Common myeloid progenitor, CD34-positive (primary cell): ENCODE data around the gene SHISA3.

Experiments used
- CTCF ChIA-PET: fragments of 350-600 bp; sonication (Branson Sonifier 250); formaldehyde crosslinking; loops from one replicate; lab custom pipeline; 2021; ENCODE audit warnings: antibody characterized with exemption; lab: Charles Lee
- POLR2A ChIA-PET: fragments of 350-600 bp; sonication (Branson Sonifier 250); formaldehyde crosslinking; loops from one replicate; lab custom pipeline; 2021; ENCODE audit warnings: antibody characterized with exemption; lab: Charles Lee
- DNase-seq, 3 donors: peaks; one replicate each; pipeline versions ENCODE4 v3.0.0 to v3.0.0-alpha.2; 2013
- H3K27ac ChIP-seq, 2 experiments: 1 replicate in 1 of 2; 2 replicates in 1 of 2; pipeline ENCODE4 v1.7.0; 2013; ENCODE audit warnings: inconsistent platforms in 2 of 2, low read length in 2 of 2, mild to moderate bottlenecking in 2 of 2, low read depth in 1 of 2, moderate library complexity in 1 of 2; ENCODE audit not compliant: severe bottlenecking in 2 of 2, insufficient read depth in 1 of 2, poor library complexity in 1 of 2
- H3K27me3 ChIP-seq, 5 experiments: replicated peaks in 2 of 5; 1 replicate in 3 of 5; 2 replicates in 2 of 5; pipeline versions ENCODE4 v1.6.1 to v1.7.0; 2013; ENCODE audit warnings: low read length in 4 of 5, mild to moderate bottlenecking in 2 of 5, moderate library complexity in 2 of 5, inconsistent platforms in 1 of 5; ENCODE audit not compliant: insufficient read depth in 5 of 5, control insufficient read depth in 4 of 5
- H3K36me3 ChIP-seq, 4 experiments: 1 replicate in 2 of 4; 2 replicates in 2 of 4; pipeline versions ENCODE4 v1.6.1 to v1.7.0; 2013; ENCODE audit warnings: low read length in 3 of 4, control low read depth in 1 of 4, mild to moderate bottlenecking in 1 of 4; ENCODE audit not compliant: control insufficient read depth in 4 of 4, insufficient read depth in 4 of 4
- H3K4me1 ChIP-seq, 4 experiments: 1 replicate in 3 of 4; 2 replicates in 1 of 4; pipeline versions ENCODE4 v1.6.1 to v1.7.1; 2013; ENCODE audit warnings: low read length in 3 of 4, mild to moderate bottlenecking in 3 of 4, control low read depth in 1 of 4, inconsistent platforms in 1 of 4, moderate library complexity in 1 of 4; ENCODE audit not compliant: control insufficient read depth in 4 of 4, insufficient read depth in 4 of 4; ENCODE audit errors: control extremely low read depth in 1 of 4
- H3K4me3 ChIP-seq, 7 experiments: 1 replicate in 4 of 7; 2 replicates in 3 of 7; pipeline versions ENCODE4 v1.5.1 to v1.7.0; 2013; ENCODE audit warnings: mild to moderate bottlenecking in 7 of 7, low read length in 6 of 7, moderate library complexity in 6 of 7, inconsistent platforms in 2 of 7, low read depth in 2 of 7, control low read depth in 1 of 7; ENCODE audit not compliant: insufficient read depth in 4 of 7, control insufficient read depth in 1 of 7; ENCODE audit errors: extremely low read depth in 1 of 7
- H3K9me3 ChIP-seq, 5 experiments: 1 replicate in 4 of 5; 2 replicates in 1 of 5; pipeline versions ENCODE4 v1.6.1 to v1.7.1; 2013; ENCODE audit warnings: low read length in 4 of 5, mild to moderate bottlenecking in 2 of 5, inconsistent platforms in 1 of 5, low read depth in 1 of 5, moderate library complexity in 1 of 5; ENCODE audit not compliant: control insufficient read depth in 4 of 5, insufficient read depth in 2 of 5; ENCODE audit errors: control extremely low read depth in 1 of 5
- WGBS: methylation state at CpG from one replicate; pipeline ENCODE4 v1.1.5; 2013; ENCODE audit not compliant: insufficient coverage; 5-methylcytosine and 5-hydroxymethylcytosine counted together

SHISA3 gene

GRCh38 chr4:42390622-42391354 is 6.5 kb upstream of the SHISA3 start:
- ChIA-PET POLR2A (no interaction called here), CTCF (interaction anchor here (0.8 to 1.8 kb wide), 2 partner anchors 19 to 22 kb away, joined by 3 to 6 read pairs; no protein-coding TSS in a partner anchor)
- WGBS = 84% methylated on average over 3 of the region's 10 CpGs
- no peaks in the 10 kb centered on the region for H3K4me1 ChIP-seq
- H3K27me3 ChIP-seq = peaks cover 0 to 21% (median 9%) of the 10 kb centered on the region in 5 experiments
- H3K4me3 ChIP-seq = no peak overlapping the region
- H3K36me3 ChIP-seq = no peaks in the 10 kb centered on the region
- no peak for DNase-seq
- no peak overlapping the region for H3K27ac ChIP-seq
- no peaks in the 10 kb centered on the region for H3K9me3 ChIP-seq

GRCh38 chr4:42391355-42391664 is 6.0 kb upstream of the SHISA3 start:
- Histone ChIP-seq H3K27ac (no peak overlapping the region), H3K4me3 (no peak overlapping the region), H3K27me3 (peaks cover 0 to 25% (median 9%) of the 10 kb centered on the region in 5 experiments), H3K36me3 (no peaks in the 10 kb centered on the region), H3K4me1 (peaks cover 0 to 2% (median 1%) of the 10 kb centered on the region in 4 experiments), H3K9me3 (no peaks in the 10 kb centered on the region)
- 100% methylated on average over 2 of the region's 2 CpGs for WGBS
- no peak for DNase-seq
- CTCF ChIA-PET = interaction anchor here (0.8 to 1.8 kb wide), 2 partner anchors 20 to 22 kb away, joined by 3 to 6 read pairs; no protein-coding TSS in a partner anchor
- POLR2A ChIA-PET = no interaction called here

- Histone ChIP-seq H3K36me3 (no peaks in the 10 kb centered on the region), H3K4me1 (peaks cover 6 to 8% (median 7%) of the 10 kb centered on the region in 4 experiments), H3K27me3 (peaks cover 0 to 31% (median 12%) of the 10 kb centered on the region in 5 experiments), H3K4me3 (no peak overlapping the region), H3K9me3 (no peaks in the 10 kb centered on the region), H3K27ac (no peak overlapping the region)
- DNase-seq = no peak
- POLR2A ChIA-PET = no interaction called here
- WGBS = 80% methylated on average over 3 of the region's 5 CpGs
- CTCF ChIA-PET = interaction anchor here (1.8 kb wide), 1 partner anchor 21 kb away, joined by 6 read pairs; no protein-coding TSS in a partner anchor
Measured at GRCh38 chr4:42391981-42392380, 5.3 kb upstream of the SHISA3 start.

GRCh38 chr4:42392436-42392835 is 4.9 kb upstream of the SHISA3 start:
- H3K36me3 ChIP-seq = no peaks in the 10 kb centered on the region
- peak in 1 of 3 donors; percentile 14 for DNase-seq
- ChIA-PET CTCF (no interaction called here), POLR2A (no interaction called here)
- H3K9me3 ChIP-seq = no peaks in the 10 kb centered on the region
- no peak overlapping the region for H3K4me3 ChIP-seq
- peaks cover 7 to 13% (median 11%) of the 10 kb centered on the region in 4 experiments for H3K4me1 ChIP-seq
- H3K27me3 ChIP-seq = peaks cover 0 to 36% (median 12%) of the 10 kb centered on the region in 5 experiments
- no peak overlapping the region for H3K27ac ChIP-seq
- 80% methylated on average over 4 of the region's 4 CpGs for WGBS

GRCh38 chr4:42395595-42395994 is 1.7 kb upstream of the SHISA3 start:
- Histone ChIP-seq H3K4me3 (no peak overlapping the region), H3K27me3 (peaks cover 20 to 68% (median 30%) of the 10 kb centered on the region in 5 experiments), H3K4me1 (peaks cover 10 to 30% (median 26%) of the 10 kb centered on the region in 4 experiments), H3K36me3 (no peaks in the 10 kb centered on the region), H3K27ac (no peak overlapping the region), H3K9me3 (no peaks in the 10 kb centered on the region)
- POLR2A ChIA-PET = no interaction called here
- CTCF ChIA-PET = no interaction called here
- no peak for DNase-seq
- WGBS = no CpG with 5 or more reads among the region's 1 CpG

- ChIA-PET POLR2A (interaction anchor here (0.7 kb wide), 1 partner anchor 92 kb away, joined by 3 read pairs; no protein-coding TSS in a partner anchor), CTCF (interaction anchor here (0.6 kb wide), 1 partner anchor 554 kb away, joined by 3 read pairs; no protein-coding TSS in a partner anchor)
- Histone ChIP-seq H3K4me3 (peak overlapping the region in 6 of 7 experiments; percentile 3 to 71 (median 41)), H3K36me3 (no peaks in the 10 kb centered on the region), H3K27me3 (peaks cover 21 to 75% (median 33%) of the 10 kb centered on the region in 5 experiments), H3K9me3 (no peaks in the 10 kb centered on the region), H3K4me1 (peaks cover 10 to 30% (median 26%) of the 10 kb centered on the region in 4 experiments), H3K27ac (no peak overlapping the region)
- 3% methylated on average over 7 of the region's 17 CpGs for WGBS
- DNase-seq = peak in 2 of 3 donors; percentile 36 to 58
Measured at GRCh38 chr4:42396361-42396751, 932 bp upstream of the SHISA3 start.

- CTCF ChIA-PET = no interaction called here
- no peaks in the 10 kb centered on the region for H3K9me3 ChIP-seq
- peaks cover 24 to 84% (median 34%) of the 10 kb centered on the region in 5 experiments for H3K27me3 ChIP-seq
- H3K36me3 ChIP-seq = no peaks in the 10 kb centered on the region
- no peak overlapping the region for H3K27ac ChIP-seq
- POLR2A ChIA-PET = no interaction called here
- WGBS = under 1% methylated on average over 35 of the region's 52 CpGs
- H3K4me3 ChIP-seq = peak overlapping the region in 6 of 7 experiments; percentile 11 to 68 (median 58)
- DNase-seq = peak in 2 of 3 donors; percentile 31 to 50
- peaks cover 10 to 30% (median 26%) of the 10 kb centered on the region in 4 experiments for H3K4me1 ChIP-seq
Measured at GRCh38 chr4:42397635-42398170, 415 bp downstream of the SHISA3 start.
